GM12878 (cell line): ENCODE measurements around the gene COMMD6. TPM values are rescaled to one million over a fixed set of nuclear protein-coding genes. Genes with fewer than 3 reads are reported as not detected.

Experiments
- ATAC-seq: fragments of 200-7000 bp; cut with Tn5 transposase; 3 replicates; pipeline ENCODE4 v1.9.1; 2020; ENCODE audit warnings: mild to moderate bottlenecking, moderate library complexity
- BruUV-seq: library from RNA; stranded (reverse); fragments of 400-500 nt; replicated peaks from 2 replicates; lab custom pipeline; 2021; lab: Mats Ljungman, UMichigan
- CTCF ChIA-PET: fragments of 300-600 bp; sonication (Branson Sonifier 250); formaldehyde crosslinking; extraction: SDS; loops from one replicate; lab custom pipeline; 2021; ENCODE audit warnings: inconsistent platforms; lab: Yijun Ruan, JAX
- POLR2A ChIA-PET: fragments of 350-600 bp; formaldehyde crosslinking; extraction: SDS; loops from one replicate; lab custom pipeline; 2021; ENCODE audit warnings: inconsistent platforms; lab: Charles Lee
- RAD21 ChIA-PET: fragments of 300-600 bp; sonication (Branson Sonifier 250); formaldehyde crosslinking; loops from one replicate; lab custom pipeline; 2023; ENCODE audit warnings: antibody characterized with exemption; ENCODE audit not compliant: unreplicated experiment; lab: Charles Lee
- SMC1A ChIA-PET: fragments of 300-600 bp; sonication (Branson Sonifier 250); formaldehyde crosslinking; loops from one replicate; lab custom pipeline; 2023; ENCODE audit not compliant: unreplicated experiment, uncharacterized antibody; lab: Charles Lee
- DNase-seq: peaks from one replicate; pipeline ENCODE4 v3.0.0-alpha.2; 2011; ENCODE audit warnings: low read depth, low spot score
- FAIRE-seq: peaks from 3 replicates; lab custom pipeline; 2011; peaks lifted over from hg19 to GRCh38; lab: Jason Lieb, UNC
- H2AFZ ChIP-seq: 2 replicates; pipeline ENCODE4 v1.6.0; 2011; ENCODE audit warnings: low read depth, low read length, control low read depth; ENCODE audit not compliant: control insufficient read depth
- H3K27ac ChIP-seq: 2 replicates; pipeline ENCODE4 v1.5.1; 2011; ENCODE audit warnings: control low read depth; ENCODE audit not compliant: control insufficient read depth, insufficient read depth
- H3K27me3 ChIP-seq, 2 experiments: replicated peaks in 1 of 2; 2 replicates each; pipeline versions ENCODE4 v1.6.0 to v1.6.1; 2011; ENCODE audit warnings: low read length in 1 of 2; ENCODE audit not compliant: control insufficient read depth in 2 of 2, insufficient read depth in 2 of 2
- H3K36me3 ChIP-seq, 2 experiments: 2 replicates each; pipeline ENCODE4 v1.5.1; 2011; ENCODE audit warnings: low read length in 1 of 2; ENCODE audit not compliant: control insufficient read depth in 2 of 2, insufficient read depth in 2 of 2
- H3K4me1 ChIP-seq: 2 replicates; pipeline ENCODE4 v1.6.1; 2011; ENCODE audit warnings: mild to moderate bottlenecking, low read length, moderate library complexity, mixed read lengths; ENCODE audit not compliant: control insufficient read depth, insufficient read depth
- H3K4me2 ChIP-seq: 2 replicates; pipeline ENCODE4 v1.6.0; 2011; ENCODE audit warnings: control low read depth; ENCODE audit not compliant: control insufficient read depth, insufficient read depth
- H3K4me3 ChIP-seq: fragments of 200-600 bp; sonication (generic); 2 replicates; pipeline ENCODE4 v1.5.1; 2016
- H3K79me2 ChIP-seq: 2 replicates; pipeline ENCODE4 v1.6.0; 2011; ENCODE audit warnings: low read length; ENCODE audit not compliant: control insufficient read depth, insufficient read depth
- H3K9ac ChIP-seq: 2 replicates; pipeline ENCODE4 v1.8.0; 2011; ENCODE audit warnings: low read length, control low read depth, mixed read lengths; ENCODE audit not compliant: control insufficient read depth, insufficient read depth
- H3K9me3 ChIP-seq: replicated peaks from 3 replicates; pipeline ENCODE4 v1.5.1; 2011; ENCODE audit warnings: mild to moderate bottlenecking, low read length; ENCODE audit not compliant: control insufficient read depth, insufficient read depth
- H4K20me1 ChIP-seq: 2 replicates; pipeline ENCODE4 v1.6.0; 2011; ENCODE audit not compliant: control insufficient read depth, insufficient read depth
- NFIC ChIP-seq: IDR thresholded peaks from 2 replicates; pipeline ENCODE4 v1.6.1; 2012; ENCODE audit warnings: low read depth, mild to moderate bottlenecking, inconsistent platforms, low read length, moderate library complexity
- SMARCA5 ChIP-seq: fragments of 450-650 bp; IDR thresholded peaks from 2 replicates; pipeline ENCODE4 v1.6.1; 2017; ENCODE audit warnings: mild to moderate bottlenecking
- SMC3 ChIP-seq: IDR thresholded peaks from 2 replicates; pipeline ENCODE4 v1.6.1; 2011; ENCODE audit warnings: low read length, improper control_type of control experiment, borderline replicate concordance
- SREBF1 ChIP-seq: IDR thresholded peaks from 2 replicates; pipeline ENCODE4 v1.6.1; 2012; ENCODE audit warnings: mild to moderate bottlenecking, low read length
- in situ Hi-C: fragments of 300-500 bp; cut with MboI; formaldehyde crosslinking; loops from 9 replicates; pipeline ENCODE4 v1.14.3; 2018; ENCODE audit warnings: mixed read lengths
- intact Hi-C: fragments of 100-400 bp; cut with micrococcal nuclease; formaldehyde crosslinking; loops from one replicate; pipeline ENCODE4 v1.14.2; 2022; ENCODE audit not compliant: unreplicated experiment
- polyA plus RNA-seq, 11 experiments: library from polyadenylated mRNA; depleted of rRNA in 4 of 11; unstranded in 6 of 11; stranded (reverse) in 5 of 11; fragments of >200 nt; fragmentation: Nextera tagmentation in 4 of 11; fragmentation: Illumina TruSeq in 1 of 11; extraction: Ambion mirVana in 4 of 11; extraction: Trizol in 1 of 11; gene quantifications; 1 replicate in 1 of 11; 2 replicates in 10 of 11; pipeline versions ENCODE4 v1.2.1 to v1.2.3, GENCODE V29; 2011 to 2016; ENCODE audit warnings: inconsistent platforms in 2 of 11, missing spikeins in 2 of 11, low read depth in 1 of 11
- total RNA-seq, 4 experiments: library from RNA; depleted of rRNA in 3 of 4; stranded (reverse); fragments of >200 nt in 3 of 4; fragmentation: Illumina TruSeq in 1 of 4; extraction: Trizol in 1 of 4; gene quantifications; 2 replicates each; pipeline versions ENCODE4 v1.2.1 to v1.2.3, GENCODE V29; 2013 to 2021
- TF ChIP-seq, protein P1 (sequence below): fragments of 150-350 bp; IDR thresholded peaks from 2 replicates; pipeline ENCODE4 v1.6.1; 2016; ENCODE audit warnings: low read depth, low read length

Gene COMMD6
- total and polyA plus RNA-seq, 10 of the 15 experiments (the other 5 are each of a cell fraction or from before 2014, with no cell fraction given), result 127 to 509 (median 247) TPM

DNA sequence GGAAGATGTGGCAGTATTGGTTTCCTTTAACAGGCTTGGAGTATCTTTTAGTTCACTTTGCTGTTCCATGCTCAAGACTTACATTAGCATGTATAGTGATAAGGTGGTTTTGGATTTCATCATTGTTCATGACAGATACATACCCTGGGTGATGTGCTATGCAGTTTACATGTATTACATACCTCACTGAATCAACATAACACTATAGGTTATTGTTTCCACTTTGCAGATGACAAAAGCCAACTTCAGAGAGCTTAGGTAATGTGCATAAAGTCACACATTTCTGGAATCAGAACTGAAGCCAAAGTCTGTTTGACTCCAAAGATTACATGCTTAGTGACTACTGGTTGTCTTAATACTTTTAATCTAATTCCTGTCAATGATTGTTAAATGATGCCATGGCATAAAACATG, 7.1 kb downstream of the COMMD6 start:
- peak; percentile 80 for FAIRE-seq
- Histone ChIP-seq H3K4me2 (no peak overlapping the region), H4K20me1 (peaks cover 3% of the 10 kb centered on the region; the same call in 1 of the 2 replicates), H3K27me3 (no peaks in the 10 kb centered on the region), H3K27ac (no peak overlapping the region), H3K9ac (no peak overlapping the region), H3K4me3 (no peak overlapping the region), H3K9me3 (no peaks in the 10 kb centered on the region; the same call in 2 of the 3 replicates), H3K36me3 (peaks cover 0 to 7% of the 10 kb centered on the region in 2 experiments; a peak in 3 of 4 replicates), H3K79me2 (peaks cover 1% of the 10 kb centered on the region), H2AFZ (no peak overlapping the region), H3K4me1 (peaks cover 5% of the 10 kb centered on the region; the same call in 1 of the 2 replicates)
- in situ Hi-C loops (no loop called here), intact Hi-C loops (loop anchor here (2.0 kb wide), 1 partner anchor 16 kb away; no protein-coding TSS in a partner anchor)
- ATAC-seq, result peak; percentile 75
- SMC1A ChIA-PET, result interaction anchor here (0.6 to 2.9 kb wide), 3 partner anchors 11 to 41 kb away, joined by 3 to 14 read pairs (median 9); no protein-coding TSS in a partner anchor
- CTCF ChIA-PET, result interaction anchor here (0.6 to 1.0 kb wide), 2 partner anchors 36 to 44 kb away, joined by 3 read pairs; no protein-coding TSS in a partner anchor
- RAD21 ChIA-PET, result interaction anchor here (1.2 to 1.3 kb wide), 2 partner anchors 18 to 48 kb away, joined by 3 to 4 read pairs; partner anchors contain the start of gene TBC1D4
- no peak for DNase-seq
- POLR2A ChIA-PET, result interaction anchor here (1.5 kb wide), 1 partner anchor 17 kb away, joined by 3 read pairs; no protein-coding TSS in a partner anchor
- no TSS peak for BruUV-seq
- TF ChIP-seq SMC3, result no peak
- TF ChIP-seq SMARCA5, result no peak
- no peak for TF ChIP-seq SREBF1
- TF ChIP-seq NFIC, result 0 out of 2 replicates have a peak, but pooled peaks have one; percentile 9
- TF ChIP-seq, protein P1, sequence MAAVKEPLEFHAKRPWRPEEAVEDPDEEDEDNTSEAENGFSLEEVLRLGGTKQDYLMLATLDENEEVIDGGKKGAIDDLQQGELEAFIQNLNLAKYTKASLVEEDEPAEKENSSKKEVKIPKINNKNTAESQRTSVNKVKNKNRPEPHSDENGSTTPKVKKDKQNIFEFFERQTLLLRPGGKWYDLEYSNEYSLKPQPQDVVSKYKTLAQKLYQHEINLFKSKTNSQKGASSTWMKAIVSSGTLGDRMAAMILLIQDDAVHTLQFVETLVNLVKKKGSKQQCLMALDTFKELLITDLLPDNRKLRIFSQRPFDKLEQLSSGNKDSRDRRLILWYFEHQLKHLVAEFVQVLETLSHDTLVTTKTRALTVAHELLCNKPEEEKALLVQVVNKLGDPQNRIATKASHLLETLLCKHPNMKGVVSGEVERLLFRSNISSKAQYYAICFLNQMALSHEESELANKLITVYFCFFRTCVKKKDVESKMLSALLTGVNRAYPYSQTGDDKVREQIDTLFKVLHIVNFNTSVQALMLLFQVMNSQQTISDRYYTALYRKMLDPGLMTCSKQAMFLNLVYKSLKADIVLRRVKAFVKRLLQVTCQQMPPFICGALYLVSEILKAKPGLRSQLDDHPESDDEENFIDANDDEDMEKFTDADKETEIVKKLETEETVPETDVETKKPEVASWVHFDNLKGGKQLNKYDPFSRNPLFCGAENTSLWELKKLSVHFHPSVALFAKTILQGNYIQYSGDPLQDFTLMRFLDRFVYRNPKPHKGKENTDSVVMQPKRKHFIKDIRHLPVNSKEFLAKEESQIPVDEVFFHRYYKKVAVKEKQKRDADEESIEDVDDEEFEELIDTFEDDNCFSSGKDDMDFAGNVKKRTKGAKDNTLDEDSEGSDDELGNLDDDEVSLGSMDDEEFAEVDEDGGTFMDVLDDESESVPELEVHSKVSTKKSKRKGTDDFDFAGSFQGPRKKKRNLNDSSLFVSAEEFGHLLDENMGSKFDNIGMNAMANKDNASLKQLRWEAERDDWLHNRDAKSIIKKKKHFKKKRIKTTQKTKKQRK, result no peak
